K562 (cell line): ENCODE measurements around the gene DVL3. TPM values are rescaled to one million over a fixed set of nuclear protein-coding genes. Genes with fewer than 3 reads are reported as not detected.

ENCODE experiments used
- CREB1 ChIP-seq, 2 experiments: sonication (generic) in 1 of 2; formaldehyde crosslinking in 1 of 2; IDR thresholded peaks; 2 replicates each; pipeline versions ENCODE4 v1.6.1 to v1.8.0; 2012 to 2022; ENCODE audit warnings: inconsistent platforms in 1 of 2, mild to moderate bottlenecking in 1 of 2, missing genetic modification reagents in 1 of 2, moderate library complexity in 1 of 2
- DMBX1 ChIP-seq: fragments of 250-450 bp; sonication (Bioruptor Pico); IDR thresholded peaks from 2 replicates; pipeline ENCODE4 v1.8.0; 2022; ENCODE audit warnings: inconsistent platforms, mild to moderate bottlenecking, moderate library complexity, borderline replicate concordance
- ELF2 ChIP-seq: fragments of 250-450 bp; sonication (Bioruptor Pico); IDR thresholded peaks from 2 replicates; pipeline ENCODE4 v1.5.0; 2021; ENCODE audit warnings: mild to moderate bottlenecking
- EP300 ChIP-seq: IDR thresholded peaks from 2 replicates; pipeline ENCODE4 v1.6.1; 2012; ENCODE audit warnings: low read length, improper control_type of control experiment
- ETV1 ChIP-seq: fragments of 450-650 bp; conservative IDR thresholded peaks from 2 replicates; pipeline ENCODE4 v1.6.1; 2016; ENCODE audit warnings: missing genetic modification characterization, control low read depth, low read depth, missing compliant biosample characterization
- HLTF ChIP-seq: fragments of 450-650 bp; IDR thresholded peaks from 2 replicates; pipeline ENCODE4 v1.6.1; 2016
- HMG20A ChIP-seq: fragments of 450-650 bp; formaldehyde crosslinking; conservative IDR thresholded peaks from 2 replicates; pipeline ENCODE4 v1.4.0; 2020; ENCODE audit warnings: mild to moderate bottlenecking, mixed read lengths
- KAT7 ChIP-seq: sonication (generic); formaldehyde crosslinking; IDR thresholded peaks from 2 replicates; pipeline ENCODE4 v1.8.0; 2022; ENCODE audit warnings: missing genetic modification reagents, mild to moderate bottlenecking, borderline replicate concordance
- MAX ChIP-seq: sonication (generic); formaldehyde crosslinking; IDR thresholded peaks from 2 replicates; pipeline ENCODE4 v1.9.0; 2022; ENCODE audit warnings: mild to moderate bottlenecking, missing genetic modification reagents
- NRF1 ChIP-seq, 2 experiments: fragments of 450-650 bp; IDR thresholded peaks in 1 of 2; conservative IDR thresholded peaks in 1 of 2; 2 replicates each; pipeline ENCODE4 v1.6.1; 2014; ENCODE audit warnings: mild to moderate bottlenecking in 2 of 2
- PHF8 ChIP-seq: fragments of 200-600 bp; sonication (generic); IDR thresholded peaks from 2 replicates; pipeline ENCODE4 v1.6.1; 2012; ENCODE audit warnings: mixed run types, mild to moderate bottlenecking, inconsistent platforms, low read length, moderate library complexity, borderline replicate concordance
- POLR2H ChIP-seq: IDR thresholded peaks from 2 replicates; pipeline ENCODE4 v1.6.1; 2016; ENCODE audit warnings: missing genetic modification characterization, low read depth, mild to moderate bottlenecking, control low read depth, missing compliant biosample characterization, moderate library complexity
- PTBP1 ChIP-seq: fragments of 200-400 bp; formaldehyde crosslinking; IDR thresholded peaks from 2 replicates; pipeline ENCODE4 v1.6.1; 2017; ENCODE audit warnings: low read depth, low read length
- SIX5 ChIP-seq, 2 experiments: IDR thresholded peaks; 2 replicates each; pipeline ENCODE4 v1.6.1; 2011; ENCODE audit warnings: low read length in 2 of 2, borderline replicate concordance in 1 of 2, low read depth in 1 of 2, mild to moderate bottlenecking in 1 of 2, moderate library complexity in 1 of 2; ENCODE audit not compliant: insufficient read depth in 1 of 2
- SMAD2 ChIP-seq: fragments of 150-350 bp; IDR thresholded peaks from 2 replicates; pipeline ENCODE4 v1.6.1; 2014; ENCODE audit warnings: low read depth, mild to moderate bottlenecking, low read length
- SNRNP70 ChIP-seq: fragments of 200-400 bp; formaldehyde crosslinking; optimal IDR thresholded peaks from 2 replicates; pipeline ENCODE3; 2017; ENCODE audit warnings: low read depth, low read length
- STAT5B ChIP-seq: fragments of 250-450 bp; sonication (Bioruptor Pico); IDR thresholded peaks from 2 replicates; pipeline ENCODE4 v1.8.0; 2021; ENCODE audit warnings: mild to moderate bottlenecking, inconsistent platforms
- USF2 ChIP-seq: sonication (generic); formaldehyde crosslinking; IDR thresholded peaks from 2 replicates; pipeline ENCODE4 v1.5.0; 2020; ENCODE audit warnings: missing genetic modification reagents
- WHSC1 ChIP-seq: IDR thresholded peaks from one replicate; pipeline ENCODE4 v1.6.1; 2012; ENCODE audit warnings: low read length, control low read depth, inconsistent platforms
- ZBTB8A ChIP-seq: fragments of 450-650 bp; IDR thresholded peaks from 2 replicates; pipeline ENCODE4 v1.6.1; 2018; ENCODE audit warnings: mild to moderate bottlenecking, moderate library complexity; ENCODE audit not compliant: partially characterized antibody
- ZNF316 ChIP-seq: fragments of 450-650 bp; IDR thresholded peaks from 2 replicates; pipeline ENCODE4 v1.6.1; 2016
- ZNF347 ChIP-seq: fragments of 450-650 bp; formaldehyde crosslinking; IDR thresholded peaks from 2 replicates; pipeline ENCODE4 v1.4.0; 2020; ENCODE audit warnings: low read depth, mild to moderate bottlenecking, moderate library complexity
- polyA plus RNA-seq, 8 experiments: library from polyadenylated mRNA; depleted of rRNA in 4 of 8; stranded (reverse) in 5 of 8; unstranded in 3 of 8; fragments of >200 nt; fragmentation: Nextera tagmentation in 2 of 8; fragmentation: Illumina TruSeq in 1 of 8; extraction: Ambion mirVana in 2 of 8; extraction: Trizol in 1 of 8; gene quantifications; 2 replicates each; pipeline versions ENCODE4 v1.2.1 to v1.2.3, GENCODE V29; 2011 to 2014; ENCODE audit warnings: inconsistent platforms in 1 of 8, missing spikeins in 1 of 8
- total RNA-seq, 7 experiments: library from RNA; depleted of rRNA in 6 of 7; stranded (reverse); fragments of >200 nt in 6 of 7; fragmentation: Illumina TruSeq in 2 of 7; extraction: Trizol in 2 of 7; gene quantifications; 2 replicates each; pipeline versions ENCODE4 v1.2.1 to v1.2.3, GENCODE V29; 2011 to 2021; ENCODE audit warnings: low replicate concordance in 1 of 7
- TF ChIP-seq, protein P1 (sequence below): sonication (generic); formaldehyde crosslinking; IDR thresholded peaks from 2 replicates; pipeline ENCODE4 v1.8.0; 2023; ENCODE audit warnings: mild to moderate bottlenecking, missing genetic modification reagents

The DVL3 gene
- total and polyA plus RNA-seq, 9 of the 15 experiments (the other 6 are each of a cell fraction or from before 2014, with no cell fraction given), result 3.1 to 57.9 (median 20.1) TPM

- TF ChIP-seq, protein P1, sequence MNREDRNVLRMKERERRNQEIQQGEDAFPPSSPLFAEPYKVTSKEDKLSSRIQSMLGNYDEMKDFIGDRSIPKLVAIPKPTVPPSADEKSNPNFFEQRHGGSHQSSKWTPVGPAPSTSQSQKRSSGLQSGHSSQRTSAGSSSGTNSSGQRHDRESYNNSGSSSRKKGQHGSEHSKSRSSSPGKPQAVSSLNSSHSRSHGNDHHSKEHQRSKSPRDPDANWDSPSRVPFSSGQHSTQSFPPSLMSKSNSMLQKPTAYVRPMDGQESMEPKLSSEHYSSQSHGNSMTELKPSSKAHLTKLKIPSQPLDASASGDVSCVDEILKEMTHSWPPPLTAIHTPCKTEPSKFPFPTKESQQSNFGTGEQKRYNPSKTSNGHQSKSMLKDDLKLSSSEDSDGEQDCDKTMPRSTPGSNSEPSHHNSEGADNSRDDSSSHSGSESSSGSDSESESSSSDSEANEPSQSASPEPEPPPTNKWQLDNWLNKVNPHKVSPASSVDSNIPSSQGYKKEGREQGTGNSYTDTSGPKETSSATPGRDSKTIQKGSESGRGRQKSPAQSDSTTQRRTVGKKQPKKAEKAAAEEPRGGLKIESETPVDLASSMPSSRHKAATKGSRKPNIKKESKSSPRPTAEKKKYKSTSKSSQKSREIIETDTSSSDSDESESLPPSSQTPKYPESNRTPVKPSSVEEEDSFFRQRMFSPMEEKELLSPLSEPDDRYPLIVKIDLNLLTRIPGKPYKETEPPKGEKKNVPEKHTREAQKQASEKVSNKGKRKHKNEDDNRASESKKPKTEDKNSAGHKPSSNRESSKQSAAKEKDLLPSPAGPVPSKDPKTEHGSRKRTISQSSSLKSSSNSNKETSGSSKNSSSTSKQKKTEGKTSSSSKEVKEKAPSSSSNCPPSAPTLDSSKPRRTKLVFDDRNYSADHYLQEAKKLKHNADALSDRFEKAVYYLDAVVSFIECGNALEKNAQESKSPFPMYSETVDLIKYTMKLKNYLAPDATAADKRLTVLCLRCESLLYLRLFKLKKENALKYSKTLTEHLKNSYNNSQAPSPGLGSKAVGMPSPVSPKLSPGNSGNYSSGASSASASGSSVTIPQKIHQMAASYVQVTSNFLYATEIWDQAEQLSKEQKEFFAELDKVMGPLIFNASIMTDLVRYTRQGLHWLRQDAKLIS (CRISPR knock-in tag), result peak; percentile 90
- TF ChIP-seq SIX5 (IDR thresholded peaks at IDR 0.05; ENCODE audit: borderline replicate concordance in 1 of 2, insufficient read depth in 1 of 2, low read depth in 1 of 2, low read length in 2 of 2) (peak; percentile 41 to 44; a peak in 3 of 4 replicates), CREB1 (IDR thresholded peaks at IDR 0.05) (peak; percentile 65; the same call in 1 of the 2 replicates), CREB1 (CRISPR knock-in tag; IDR thresholded peaks at IDR 0.05) (peak; percentile 62; the same call in 1 of the 2 replicates), MAX (CRISPR knock-in tag) (peak; percentile 76), POLR2H (tag) (peak; percentile 87), PHF8 (peak; percentile 96), USF2 (CRISPR knock-in tag) (no peak), ETV1 (tag) (peak; percentile 92), ZBTB8A (peak; percentile 15), ZNF347 (no peak), ZNF316 (no peak), SMAD2 (no peak), WHSC1 (no peak), HLTF (peak; percentile 43; the same call in 1 of the 2 replicates), NRF1 (conservative IDR thresholded peaks at IDR 0.05 in 1 of 2, IDR thresholded peaks at IDR 0.05 in 1 of 2) (peak; percentile 93 to 94), EP300 (peak; percentile 51), SNRNP70 (no peak), DMBX1 (CRISPR knock-in tag) (no peak), HMG20A (CRISPR knock-in tag) (no peak), PTBP1 (0 out of 2 replicates have a peak, but pooled peaks have one; percentile 15), STAT5B (CRISPR knock-in tag) (no peak), ELF2 (CRISPR knock-in tag) (peak; percentile 97), KAT7 (CRISPR knock-in tag) (0 out of 2 replicates have a peak, but pooled peaks have one; percentile 9)
These were observed 19.8 kb upstream of the DVL3 start, which contains the start of gene EIF2B5 (continued) for GRCh38 chr3:184135149-184135910.
